SW 1271 (cell line): ENCODE data around the gene FOXJ3.

Source experiments
- DNase-seq, 2 experiments: peaks; one replicate each; lab custom pipeline; 2025; lab: John Stamatoyannopoulos, UW

The FOXJ3 gene

DNA sequence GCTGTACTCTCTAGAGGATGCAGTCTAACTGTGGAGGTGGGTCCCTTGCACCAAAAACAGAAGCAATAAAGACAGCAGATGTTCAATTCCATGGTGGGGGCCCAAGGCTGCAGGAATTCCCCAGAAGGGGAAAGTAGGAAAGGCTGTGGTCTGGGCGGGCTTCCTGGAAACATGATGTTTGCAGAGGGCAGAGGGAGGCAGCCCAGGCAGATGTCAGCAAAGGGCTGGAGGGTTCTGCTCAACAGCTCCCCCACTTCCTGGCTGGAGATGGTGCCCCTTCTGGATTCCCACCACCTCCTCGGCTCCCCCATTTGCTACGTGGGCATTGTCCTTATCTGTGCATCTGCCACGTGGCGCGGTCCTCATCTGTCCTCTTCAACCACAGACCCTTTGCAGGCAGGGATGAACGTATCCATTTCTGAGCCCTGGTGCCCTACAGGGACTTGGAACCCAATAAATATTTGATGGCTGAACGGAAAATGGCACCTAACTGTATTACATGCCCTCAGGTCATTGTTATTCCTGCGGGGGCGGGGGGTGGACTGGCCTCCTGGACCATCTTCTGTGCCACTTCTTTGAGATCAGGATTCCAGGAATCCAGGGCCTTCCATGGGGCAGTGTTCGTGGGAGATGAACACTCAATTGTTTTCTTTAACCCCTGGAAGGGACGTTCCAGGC is 190.2 kb downstream of the FOXJ3 start:
- no peak for DNase-seq

GRCh38 chr1:42143896-42144710 is 190.9 kb downstream of the FOXJ3 start:
- DNase-seq: no peak

GRCh38 chr1:42142894-42143675 is 191.9 kb downstream of the FOXJ3 start:
- DNase-seq: no peak

GRCh38 chr1:42141978-42142377 is 193.1 kb downstream of the FOXJ3 start:
- DNase-seq: no peak

DNA sequence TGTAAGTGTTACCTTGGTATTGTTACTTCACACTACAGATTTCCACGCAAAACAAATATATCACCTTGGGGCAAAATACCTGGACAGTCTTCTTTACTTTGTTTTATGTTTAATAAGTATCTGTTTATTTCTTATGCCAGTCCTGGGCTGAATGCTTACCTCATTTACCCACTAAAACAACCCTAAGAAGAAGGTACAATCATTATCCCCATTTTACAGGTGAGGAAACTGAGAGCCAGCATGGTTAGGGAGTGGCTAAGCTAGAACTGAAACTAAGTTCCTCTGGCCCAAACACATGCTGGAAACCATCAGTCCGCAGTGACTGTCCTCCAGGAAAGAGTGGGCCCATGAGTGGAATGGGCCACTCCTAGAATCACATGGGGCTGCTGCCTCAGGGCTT is 194.8 kb downstream of the FOXJ3 start:
- DNase-seq: no peak

DNA sequence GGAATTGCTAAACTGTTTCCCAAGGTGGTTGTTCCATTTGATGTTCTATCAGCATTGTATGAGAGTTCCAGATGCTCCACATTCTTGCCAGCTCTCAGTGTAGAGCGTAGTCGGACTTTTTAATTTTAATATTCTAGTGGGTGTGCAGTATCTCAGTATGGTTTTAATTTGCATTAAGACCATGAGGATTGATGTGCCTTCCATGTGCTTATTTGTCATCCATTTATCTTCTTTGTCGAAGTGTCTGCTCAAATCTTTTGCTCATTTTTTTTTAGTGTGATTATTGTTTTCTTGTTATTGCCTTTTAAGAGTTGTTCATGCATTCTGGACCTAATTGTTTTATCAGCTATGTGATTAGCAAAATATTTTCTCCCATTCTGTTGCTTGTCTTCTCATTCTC is 195.6 kb downstream of the FOXJ3 start:
- DNase-seq: no peak

DNA sequence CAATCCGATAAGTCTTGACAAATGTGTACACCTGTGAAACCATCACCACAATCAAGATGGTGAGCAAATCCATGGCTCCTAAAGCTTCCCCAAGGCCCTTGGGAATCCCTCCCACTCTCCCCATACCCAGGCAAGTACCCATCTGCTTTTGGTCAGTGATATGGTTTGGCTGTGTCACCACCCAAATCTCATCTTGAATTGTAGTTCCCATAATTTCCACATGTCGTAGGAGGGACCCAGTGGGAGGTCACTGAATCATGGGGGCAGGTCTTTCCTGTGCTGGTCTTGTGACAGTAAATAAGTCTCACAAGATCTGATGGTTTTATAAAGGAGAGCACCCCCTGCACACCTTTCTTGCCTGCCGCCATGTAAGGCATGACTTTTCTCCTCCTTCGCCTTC is 196.4 kb downstream of the FOXJ3 start:
- no peak for DNase-seq

GRCh38 chr1:42137766-42138165 is 197.3 kb downstream of the FOXJ3 start:
- DNase-seq: no peak

GRCh38 chr1:42136466-42136865 is 198.6 kb downstream of the FOXJ3 start:
- no peak for DNase-seq

DNA sequence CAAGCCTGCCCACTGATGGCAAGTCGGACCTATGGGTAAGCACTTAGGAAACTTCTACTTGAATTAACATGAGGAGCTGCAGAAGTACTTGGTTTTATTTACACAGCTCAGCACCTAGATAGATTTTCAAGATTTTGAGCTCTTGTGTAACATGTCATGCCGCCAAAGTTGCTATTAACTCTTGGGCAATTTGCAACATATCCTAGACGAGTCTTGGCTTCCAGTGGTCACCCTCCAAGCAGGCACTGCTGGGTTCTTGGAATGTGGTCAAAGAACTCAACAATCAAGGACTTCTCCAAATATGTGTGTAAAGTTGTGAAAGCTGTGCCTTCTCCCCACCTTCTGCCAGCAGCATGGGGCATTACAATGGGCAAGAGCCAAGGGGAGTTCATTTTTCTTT is 199.6 kb downstream of the FOXJ3 start:
- DNase-seq: no peak

DNA sequence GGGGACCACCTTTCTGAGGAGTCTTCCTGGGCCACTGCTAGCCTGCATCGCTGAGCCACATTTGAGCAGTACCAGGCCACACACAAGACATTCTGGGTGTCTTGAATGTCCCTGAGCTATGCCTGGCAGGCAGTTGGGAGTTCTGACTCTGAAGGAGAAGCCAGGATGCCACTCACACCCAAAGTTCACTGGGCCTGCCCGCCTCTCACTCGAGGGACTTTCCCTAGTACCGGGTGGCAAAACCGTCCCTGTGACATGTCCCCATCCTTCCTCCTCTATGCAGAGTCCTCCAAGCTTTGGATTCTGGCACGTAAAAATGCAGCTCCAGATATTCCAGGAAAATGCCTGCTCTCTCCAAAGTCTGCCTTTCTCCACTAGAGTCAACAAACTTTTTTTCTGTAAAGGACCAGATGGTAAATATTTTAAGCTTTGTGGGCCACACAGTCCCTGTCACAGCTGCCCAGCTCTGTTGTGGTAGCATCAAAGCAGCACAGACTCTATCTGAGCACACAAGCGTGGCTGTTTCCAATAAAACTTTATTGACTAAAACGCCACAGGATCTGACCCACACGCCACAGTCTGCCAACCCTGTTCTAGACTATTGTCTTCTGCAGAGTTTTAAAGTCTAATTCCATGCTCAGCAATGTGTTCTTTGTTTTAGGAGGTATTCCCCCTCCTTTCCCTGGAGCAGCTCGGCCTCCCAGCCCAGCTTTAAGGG is 201.1 kb downstream of the FOXJ3 start:
- DNase-seq: no peak

- no peak for DNase-seq
Observed at GRCh38 chr1:42133390-42133789, 201.6 kb downstream of the FOXJ3 start.

DNA sequence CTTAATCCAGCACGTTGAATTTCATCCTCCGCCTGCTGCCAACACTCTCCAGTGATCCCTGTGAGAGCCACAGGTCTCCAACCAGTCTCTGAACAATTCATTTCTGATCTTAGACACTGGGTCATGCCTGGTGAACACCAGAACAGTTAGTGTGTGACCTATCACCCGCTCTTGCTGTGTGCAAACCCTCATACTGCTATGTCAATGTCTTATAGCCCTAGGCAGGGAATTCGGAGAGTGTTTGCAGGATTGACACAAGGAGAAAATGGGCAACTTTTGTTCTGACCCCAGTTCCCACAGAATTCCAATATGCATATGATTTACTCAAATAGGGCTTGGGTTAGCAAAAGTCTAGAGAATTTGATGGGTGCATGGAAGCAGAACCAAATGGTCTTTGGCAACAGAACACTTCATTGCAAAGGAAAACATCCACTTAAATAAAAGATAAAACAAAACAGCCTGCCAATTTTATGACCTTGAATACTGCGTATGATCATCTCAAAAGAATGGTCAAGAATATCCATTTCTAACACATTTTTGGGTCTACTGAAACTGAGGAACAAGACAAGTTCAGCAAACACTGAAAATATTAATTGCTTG is 204.9 kb downstream of the FOXJ3 start:
- DNase-seq: no peak

- no peak for DNase-seq
Observed at GRCh38 chr1:42128964-42129363, 206.1 kb downstream of the FOXJ3 start.

GRCh38 chr1:42128499-42128898 is 206.5 kb downstream of the FOXJ3 start:
- no peak for DNase-seq

GRCh38 chr1:42127767-42128166 is 207.3 kb downstream of the FOXJ3 start:
- DNase-seq: no peak
